Measurements from ENCODE around the gene PSMA5. TPM values are rescaled to one million over a fixed set of nuclear protein-coding genes. Genes with fewer than 3 reads are reported as not detected.
"Not testable (repeated sequence)": the region's sequence is repeated elsewhere in the genome, so short reads cannot be mapped to it uniquely, and the experiment has no call there.

PSMA5 gene
- total RNA-seq, 3 donors from 2014 or later = 67.9 to 103 (median 71.0) TPM

DNA sequence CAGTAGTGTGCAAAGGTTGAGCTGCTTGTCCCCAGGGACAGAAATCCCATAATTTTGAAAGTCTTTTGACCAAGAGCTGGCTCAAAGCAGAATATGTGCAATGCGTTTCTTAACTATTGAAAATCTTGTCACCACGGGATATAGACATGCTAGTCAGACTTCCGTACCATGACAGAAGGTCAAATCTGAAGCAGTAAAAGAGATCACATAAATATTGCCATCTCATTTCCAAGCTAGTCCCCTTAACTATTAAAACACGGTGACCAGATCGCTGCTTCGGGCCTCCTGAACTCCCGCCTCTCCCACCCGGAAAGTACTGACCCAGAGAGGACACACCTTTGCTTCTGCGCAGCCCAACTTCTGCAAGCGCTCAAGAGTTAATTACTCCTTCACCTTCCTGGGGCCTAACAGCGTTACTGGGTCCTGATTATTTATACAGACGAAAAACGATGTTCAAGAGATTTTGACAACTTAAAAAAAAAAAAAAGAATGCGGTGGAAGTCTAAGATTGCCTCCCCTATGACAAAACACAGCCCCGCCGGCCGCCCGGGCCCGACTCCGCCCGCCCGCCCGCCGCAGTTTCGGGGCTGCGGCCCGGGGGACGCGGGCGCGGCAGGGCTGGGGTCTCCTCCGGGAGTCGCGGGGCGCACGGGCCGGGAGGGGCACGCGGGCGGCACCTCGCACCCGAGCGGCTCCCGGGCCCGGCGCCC is 29.2 kb downstream of the PSMA5 start:
- intact Hi-C loops (cut with DNase I, micrococcal nuclease) = loop anchor here in 1 of 2 donors (5.0 kb wide), 2 partner anchors 120 to 135 kb away; no protein-coding TSS in a partner anchor
- peaks cover 38% of the 10 kb centered on the region for H3K4me1 ChIP-seq (ENCODE audit: low read depth)

DNA sequence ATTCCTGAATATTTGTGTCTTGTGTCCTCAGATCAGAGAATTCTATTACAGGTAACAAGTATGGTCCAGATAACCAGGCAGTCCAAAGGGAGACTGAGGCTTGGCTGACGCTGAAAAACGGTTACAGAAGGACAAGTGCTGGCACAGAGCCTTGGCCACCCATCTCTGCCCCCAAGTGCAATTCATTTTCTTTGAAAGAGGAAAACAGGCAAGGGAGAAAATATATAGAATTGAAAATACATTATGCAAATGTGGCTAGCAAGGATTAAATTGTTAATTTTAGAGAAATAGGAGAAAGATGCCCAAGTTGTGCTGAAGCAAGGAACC is 29.8 kb downstream of the PSMA5 start:
- TF ChIP-seq, protein P1, sequence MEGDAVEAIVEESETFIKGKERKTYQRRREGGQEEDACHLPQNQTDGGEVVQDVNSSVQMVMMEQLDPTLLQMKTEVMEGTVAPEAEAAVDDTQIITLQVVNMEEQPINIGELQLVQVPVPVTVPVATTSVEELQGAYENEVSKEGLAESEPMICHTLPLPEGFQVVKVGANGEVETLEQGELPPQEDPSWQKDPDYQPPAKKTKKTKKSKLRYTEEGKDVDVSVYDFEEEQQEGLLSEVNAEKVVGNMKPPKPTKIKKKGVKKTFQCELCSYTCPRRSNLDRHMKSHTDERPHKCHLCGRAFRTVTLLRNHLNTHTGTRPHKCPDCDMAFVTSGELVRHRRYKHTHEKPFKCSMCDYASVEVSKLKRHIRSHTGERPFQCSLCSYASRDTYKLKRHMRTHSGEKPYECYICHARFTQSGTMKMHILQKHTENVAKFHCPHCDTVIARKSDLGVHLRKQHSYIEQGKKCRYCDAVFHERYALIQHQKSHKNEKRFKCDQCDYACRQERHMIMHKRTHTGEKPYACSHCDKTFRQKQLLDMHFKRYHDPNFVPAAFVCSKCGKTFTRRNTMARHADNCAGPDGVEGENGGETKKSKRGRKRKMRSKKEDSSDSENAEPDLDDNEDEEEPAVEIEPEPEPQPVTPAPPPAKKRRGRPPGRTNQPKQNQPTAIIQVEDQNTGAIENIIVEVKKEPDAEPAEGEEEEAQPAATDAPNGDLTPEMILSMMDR (IDR thresholded peaks at IDR 0.05) = no peak
- ATAC-seq (no peak), DNase-seq (no peak)
- Histone ChIP-seq H3K36me3 (ENCODE audit: low read depth) (no peaks in the 10 kb centered on the region), H3K4me1 (ENCODE audit: low read depth) (peaks cover 38% of the 10 kb centered on the region), H3K9me3 (no peaks in the 10 kb centered on the region), H3K4me3 (no peak overlapping the region)
- intact Hi-C loops (cut with DNase I, micrococcal nuclease) = loop anchor here in 1 of 2 donors (5.0 kb wide), 2 partner anchors 119 to 134 kb away; no protein-coding TSS in a partner anchor

More for the DNA sequence above, 29.2 kb downstream of the PSMA5 start:
- peak in 2 of 3 donors; percentile 47 to 55 for DNase-seq
- peak; percentile 18 for ATAC-seq
- H3K4me3 ChIP-seq = peak overlapping the region; percentile 65
- TF ChIP-seq, protein P1 (IDR thresholded peaks at IDR 0.05) = no peak
- no peaks in the 10 kb centered on the region for H3K36me3 ChIP-seq (ENCODE audit: low read depth)
- no peaks in the 10 kb centered on the region for H3K9me3 ChIP-seq

DNA sequence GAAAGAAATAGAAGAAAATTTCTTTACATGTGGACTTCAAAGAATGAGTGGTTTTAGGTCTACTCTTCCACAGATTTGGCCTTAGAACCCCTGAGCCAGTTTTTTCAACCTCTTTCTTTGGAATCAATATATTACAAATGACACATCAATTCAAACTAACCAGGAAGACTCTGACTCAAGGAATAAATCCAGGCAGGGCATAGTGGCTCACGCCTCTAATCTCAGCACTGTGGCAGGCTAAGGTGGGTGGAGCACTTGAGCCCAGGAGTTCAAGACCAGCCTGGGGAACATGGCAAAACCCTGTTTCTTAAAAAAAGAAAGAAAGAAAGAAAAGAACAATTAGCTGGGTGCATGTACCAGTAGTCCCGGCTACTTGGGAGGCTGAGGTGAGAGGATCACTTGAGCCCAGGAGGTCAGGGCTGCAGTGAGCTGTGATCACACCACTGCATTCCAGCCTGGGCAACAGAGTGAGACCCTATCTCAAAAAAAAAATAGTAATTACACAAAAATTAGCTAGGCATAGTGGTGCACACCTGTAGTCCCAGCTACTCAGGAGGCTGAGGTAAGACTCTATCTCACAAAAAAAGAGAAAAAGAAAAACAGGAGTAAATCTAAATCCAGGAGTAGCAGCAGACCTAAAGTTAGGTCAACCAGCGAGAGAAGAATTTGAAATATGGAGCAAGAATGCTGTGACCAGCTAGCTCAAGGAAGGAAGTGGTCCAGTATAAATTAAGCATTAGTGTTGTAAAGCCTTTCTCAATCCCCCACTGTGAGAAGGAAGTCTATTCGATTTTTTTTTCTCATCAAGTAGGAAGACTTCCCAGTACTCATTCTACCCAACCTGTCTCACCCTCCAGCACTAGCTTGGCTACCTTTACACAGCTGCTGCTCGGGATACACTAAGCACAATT is 30.4 kb downstream of the PSMA5 start:
- ATAC-seq (no peak), DNase-seq (peak in 1 of 3 donors; percentile 30)
- no peaks in the 10 kb centered on the region for H3K36me3 ChIP-seq (ENCODE audit: low read depth)
- TF ChIP-seq, protein P1 (IDR thresholded peaks at IDR 0.05) = no peak
- intact Hi-C loops (cut with DNase I, micrococcal nuclease) = loop anchor here in 1 of 2 donors (5.0 kb wide), 2 partner anchors 119 to 134 kb away; no protein-coding TSS in a partner anchor
- no peaks in the 10 kb centered on the region for H3K9me3 ChIP-seq
- no peak overlapping the region for H3K4me3 ChIP-seq
- peaks cover 38% of the 10 kb centered on the region for H3K4me1 ChIP-seq (ENCODE audit: low read depth)

DNA sequence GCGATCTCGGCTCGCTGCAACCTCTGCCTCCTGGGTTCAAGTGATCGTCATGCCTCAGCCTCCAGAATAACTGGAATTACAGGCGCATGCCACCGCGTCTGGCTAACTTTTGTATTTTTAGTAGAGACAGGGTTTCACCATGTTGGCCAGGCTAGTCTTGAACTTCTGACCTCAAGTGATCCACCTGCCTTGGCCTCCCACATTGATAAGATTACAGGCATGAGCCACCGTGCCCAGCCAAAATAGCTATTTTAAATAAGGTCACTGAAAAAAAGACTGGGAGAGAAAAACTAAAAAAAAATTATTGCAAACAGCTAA is 31.0 kb downstream of the PSMA5 start:
- intact Hi-C loops (cut with DNase I, micrococcal nuclease) = loop anchor here in 1 of 2 donors (5.0 kb wide), 2 partner anchors 118 to 133 kb away; no protein-coding TSS in a partner anchor
- DNase-seq; ATAC-seq; H3K4me3 ChIP-seq; H3K36me3 ChIP-seq (ENCODE audit: low read depth); H3K9me3 ChIP-seq: not testable (repeated sequence)
- H3K4me1 ChIP-seq (ENCODE audit: low read depth) = peaks cover 38% of the 10 kb centered on the region

DNA sequence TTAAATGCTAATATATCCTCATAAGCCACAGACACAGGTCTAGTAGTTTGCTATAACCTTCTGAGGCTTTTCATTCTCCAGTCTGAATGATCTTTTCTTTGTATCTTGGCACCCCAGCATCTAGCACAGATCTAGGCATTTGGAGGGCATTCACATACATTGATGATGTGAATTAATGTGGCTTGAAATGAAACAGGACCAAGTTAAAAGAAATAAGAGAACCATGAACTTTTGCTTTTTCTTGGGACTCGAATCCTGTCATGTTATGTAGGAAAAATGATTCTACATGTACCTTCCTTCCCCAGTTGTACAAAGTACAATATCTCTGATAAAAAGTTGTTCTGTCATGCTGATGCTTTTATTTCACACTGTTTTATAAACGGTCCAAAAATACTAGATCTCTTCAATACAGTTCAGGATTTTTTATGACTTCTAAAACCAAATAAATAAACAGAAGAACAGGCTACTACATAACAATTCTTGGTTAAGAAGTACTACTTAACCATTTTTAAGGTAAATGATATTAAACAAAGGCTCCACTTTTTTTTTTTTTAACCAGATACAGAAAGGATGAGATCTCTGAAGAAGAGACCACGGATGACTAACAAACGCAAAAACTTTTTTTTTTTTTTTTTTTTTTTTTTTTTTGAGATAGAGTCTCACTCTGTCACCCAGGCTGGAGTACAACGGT is 31.5 kb downstream of the PSMA5 start:
- TF ChIP-seq, protein P1 (IDR thresholded peaks at IDR 0.05) = no peak
- Histone ChIP-seq H3K4me1 (ENCODE audit: low read depth) (peaks cover 38% of the 10 kb centered on the region), H3K4me3 (no peak overlapping the region), H3K9me3 (no peaks in the 10 kb centered on the region), H3K36me3 (ENCODE audit: low read depth) (no peaks in the 10 kb centered on the region)
- intact Hi-C loops (cut with DNase I, micrococcal nuclease) = loop anchor here in 1 of 2 donors (5.0 kb wide), 2 partner anchors 117 to 132 kb away; no protein-coding TSS in a partner anchor
- DNase-seq (no peak), ATAC-seq (no peak)
